GM12864 (cell line): ENCODE results near the gene TMEM164.

ENCODE experiments used
- DNase-seq: peaks from one replicate; pipeline ENCODE4 v3.0.0-alpha.2; 2011; ENCODE audit warnings: low read depth
- H3K4me3 ChIP-seq: 2 replicates; pipeline ENCODE4 v1.5.1; 2011; ENCODE audit warnings: mild to moderate bottlenecking, low read depth, low read length, control low read depth
- TF ChIP-seq, protein P1 (sequence below): IDR thresholded peaks from 2 replicates; pipeline ENCODE4 v1.5.1; 2011; ENCODE audit warnings: low read depth, mild to moderate bottlenecking, moderate library complexity, low read length, control low read depth, inconsistent platforms; ENCODE audit errors: missing control alignments

The TMEM164 gene

DNA sequence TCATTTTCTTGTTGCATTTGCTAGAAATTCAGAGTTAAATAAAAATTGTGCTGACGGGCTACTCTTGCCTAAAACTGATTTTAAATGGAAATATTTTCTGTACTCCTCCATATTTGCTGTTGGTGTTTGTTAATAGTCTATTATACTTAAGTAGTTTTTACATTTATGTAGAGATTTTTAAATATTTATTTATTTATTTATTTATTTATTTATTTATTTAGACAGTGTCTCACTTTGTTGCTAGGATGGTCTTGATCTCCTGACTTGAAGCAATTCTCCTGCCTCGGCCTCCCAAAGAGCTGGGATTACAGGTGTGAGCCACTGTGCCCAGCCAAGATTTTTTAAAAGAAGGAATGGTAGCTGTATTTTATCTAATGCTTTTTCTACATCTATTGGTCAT lies 68.1 kb downstream of the TMEM164 start:
- no peak overlapping the region for H3K4me3 ChIP-seq
- TF ChIP-seq, protein P1, sequence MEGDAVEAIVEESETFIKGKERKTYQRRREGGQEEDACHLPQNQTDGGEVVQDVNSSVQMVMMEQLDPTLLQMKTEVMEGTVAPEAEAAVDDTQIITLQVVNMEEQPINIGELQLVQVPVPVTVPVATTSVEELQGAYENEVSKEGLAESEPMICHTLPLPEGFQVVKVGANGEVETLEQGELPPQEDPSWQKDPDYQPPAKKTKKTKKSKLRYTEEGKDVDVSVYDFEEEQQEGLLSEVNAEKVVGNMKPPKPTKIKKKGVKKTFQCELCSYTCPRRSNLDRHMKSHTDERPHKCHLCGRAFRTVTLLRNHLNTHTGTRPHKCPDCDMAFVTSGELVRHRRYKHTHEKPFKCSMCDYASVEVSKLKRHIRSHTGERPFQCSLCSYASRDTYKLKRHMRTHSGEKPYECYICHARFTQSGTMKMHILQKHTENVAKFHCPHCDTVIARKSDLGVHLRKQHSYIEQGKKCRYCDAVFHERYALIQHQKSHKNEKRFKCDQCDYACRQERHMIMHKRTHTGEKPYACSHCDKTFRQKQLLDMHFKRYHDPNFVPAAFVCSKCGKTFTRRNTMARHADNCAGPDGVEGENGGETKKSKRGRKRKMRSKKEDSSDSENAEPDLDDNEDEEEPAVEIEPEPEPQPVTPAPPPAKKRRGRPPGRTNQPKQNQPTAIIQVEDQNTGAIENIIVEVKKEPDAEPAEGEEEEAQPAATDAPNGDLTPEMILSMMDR, result no peak
- no peak for DNase-seq

DNA sequence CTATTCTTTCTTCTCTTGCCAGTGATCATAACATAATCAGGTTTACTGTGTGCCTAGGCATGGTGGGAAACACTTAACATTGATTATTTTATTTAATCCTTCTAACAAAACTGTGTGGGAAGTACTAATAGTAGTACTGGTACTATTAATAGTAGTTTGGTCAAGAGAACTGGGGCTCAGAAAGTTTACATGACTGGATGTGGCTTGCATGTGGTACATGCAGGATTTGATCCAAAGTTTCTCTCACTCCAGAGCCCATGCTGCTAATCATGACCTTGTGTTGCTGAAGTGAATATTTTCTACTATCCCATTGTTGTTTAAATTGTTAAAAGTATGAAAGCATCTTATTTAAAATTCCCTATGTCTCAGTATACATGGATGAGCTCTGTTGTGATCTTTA lies 78.4 kb downstream of the TMEM164 start:
- DNase-seq, result no peak
- TF ChIP-seq, protein P1, result no peak
- H3K4me3 ChIP-seq, result no peak overlapping the region

DNA sequence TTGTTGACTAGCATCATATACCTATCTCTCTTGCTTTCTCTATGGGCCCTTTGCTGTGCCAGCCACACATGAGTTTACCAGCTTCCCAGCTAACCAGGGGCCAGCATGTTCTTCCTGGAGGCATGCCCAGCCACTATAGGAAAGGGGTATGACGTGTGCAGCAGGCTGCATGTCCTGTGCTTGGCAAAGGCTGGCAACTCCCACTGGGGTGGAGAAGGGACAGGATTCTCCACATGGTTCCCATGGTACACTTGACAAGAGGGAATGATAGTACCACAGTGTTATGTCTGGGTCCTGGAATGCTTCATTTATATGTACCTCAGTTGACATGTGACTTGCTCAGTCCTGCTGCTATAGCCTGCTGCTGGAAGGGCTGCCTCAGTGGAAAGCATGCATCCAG lies 78.8 kb downstream of the TMEM164 start:
- TF ChIP-seq, protein P1, result no peak
- no peak for DNase-seq

DNA sequence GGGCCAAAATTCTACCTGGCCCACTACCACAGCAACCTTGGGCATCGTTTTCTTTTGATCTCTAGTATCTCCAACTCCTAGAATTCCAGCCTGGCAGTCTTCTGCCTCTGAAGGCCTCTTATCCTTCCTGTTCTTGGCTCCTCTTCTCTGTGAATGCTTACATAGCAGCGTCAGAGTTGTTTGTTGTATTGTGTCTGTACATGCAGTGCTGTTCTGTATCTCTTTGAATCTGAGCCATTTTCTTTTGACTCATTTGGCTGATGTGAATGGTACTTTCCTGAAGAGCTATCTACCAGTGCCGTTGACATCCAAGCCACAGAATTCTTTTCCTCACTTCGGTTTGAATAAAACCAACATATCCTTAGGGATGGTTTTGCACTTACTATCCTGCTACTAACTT lies 79.2 kb downstream of the TMEM164 start:
- no peak for DNase-seq
- H3K4me3 ChIP-seq, result no peak overlapping the region
- TF ChIP-seq, protein P1, result no peak

More for the DNA sequence above, 78.8 kb downstream of the TMEM164 start:
- no peak overlapping the region for H3K4me3 ChIP-seq

DNA sequence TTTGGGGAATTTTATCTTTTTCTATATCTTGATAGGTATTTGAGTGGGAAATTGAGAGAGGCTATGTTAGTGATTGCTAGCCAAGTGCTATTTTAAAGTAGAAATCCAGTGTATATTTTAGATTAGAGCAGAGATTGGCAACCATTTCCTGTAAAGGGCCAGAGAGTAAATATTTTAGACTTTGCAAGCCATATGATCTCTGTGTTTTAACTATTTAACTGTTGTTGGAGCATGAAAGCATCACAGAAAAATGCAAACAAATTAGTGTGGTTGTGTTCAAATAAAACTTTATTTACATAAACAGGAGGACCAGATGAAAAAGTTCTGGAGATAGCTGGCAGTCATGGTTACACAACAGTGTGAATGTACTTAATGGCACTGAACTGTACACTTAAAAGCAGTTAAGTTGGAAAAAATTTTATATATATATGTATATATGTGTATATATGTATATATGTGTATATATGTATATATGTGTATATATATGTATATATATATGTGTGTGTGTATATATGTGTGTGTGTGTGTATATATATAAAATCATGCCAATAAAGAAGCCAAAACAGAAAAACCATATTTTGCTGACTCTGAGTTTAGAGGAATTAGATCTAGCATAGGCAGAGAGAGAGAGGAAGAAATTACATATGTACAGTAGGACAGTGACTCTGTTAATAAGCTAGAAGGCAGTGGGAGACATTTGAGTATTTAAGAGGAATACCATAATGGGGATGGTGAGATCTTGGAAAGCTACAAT lies 83.4 kb downstream of the TMEM164 start:
- TF ChIP-seq, protein P1, result no peak
- H3K4me3 ChIP-seq, result no peak overlapping the region
- no peak for DNase-seq

DNA sequence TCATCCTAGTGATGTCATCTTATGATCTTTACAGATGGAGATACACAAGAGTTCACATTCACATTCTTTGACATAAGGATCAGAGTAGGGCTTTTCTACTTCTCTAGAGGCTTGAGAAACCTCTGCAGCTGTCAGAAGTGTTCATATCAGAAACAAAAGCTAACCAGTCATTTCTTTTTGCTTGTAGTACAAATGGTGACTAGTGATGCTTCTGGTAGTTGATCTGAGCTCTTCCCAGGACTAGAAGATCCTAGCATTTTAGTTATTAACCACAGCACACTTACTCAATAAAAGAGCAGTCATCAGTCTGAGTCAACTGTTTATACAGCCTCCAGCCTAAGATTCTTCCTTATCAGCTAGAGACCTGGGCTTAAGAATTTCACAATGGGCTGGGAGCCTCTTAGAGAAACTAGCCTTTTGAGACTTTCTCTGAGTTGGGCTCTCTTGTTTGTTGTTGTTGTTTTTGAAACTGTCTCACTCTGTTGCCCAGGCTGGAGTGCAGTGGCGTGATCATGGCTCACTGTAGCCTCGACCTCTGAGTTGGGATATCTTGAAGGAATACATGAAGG lies 84.1 kb downstream of the TMEM164 start:
- TF ChIP-seq, protein P1, result no peak
- H3K4me3 ChIP-seq, result no peak overlapping the region
- no peak for DNase-seq
